SH-SY5Y (cell line): ENCODE measurements around the gene HCN2.

Experiments used
- GATA2 ChIP-seq: IDR thresholded peaks from 2 replicates; pipeline ENCODE4 v1.6.1; 2011; ENCODE audit warnings: mild to moderate bottlenecking, low read depth, low read length
- GATA3 ChIP-seq: IDR thresholded peaks from 2 replicates; pipeline ENCODE4 v1.6.1; 2011; ENCODE audit warnings: low read depth, mild to moderate bottlenecking, low read length, moderate library complexity

Gene HCN2

GRCh38 chr19:652467-653389, 63.0 kb downstream of the HCN2 start:
- TF ChIP-seq GATA2: no peak

GRCh38 chr19:653425-653824, 63.7 kb downstream of the HCN2 start:
- TF ChIP-seq GATA2 (no peak), GATA3 (no peak)

GRCh38 chr19:655691-656090, 66.0 kb downstream of the HCN2 start:
- TF ChIP-seq GATA3 (no peak), GATA2 (no peak)

GRCh38 chr19:656751-657559, 67.3 kb downstream of the HCN2 start:
- TF ChIP-seq GATA2: no peak

- no peak for TF ChIP-seq GATA3
These were observed 67.9 kb downstream of the HCN2 start for GRCh38 chr19:657611-658010.

- TF ChIP-seq GATA3: no peak
- no peak for TF ChIP-seq GATA2
These were observed 68.6 kb downstream of the HCN2 start for GRCh38 chr19:658059-658839.

GRCh38 chr19:658916-659839, 69.5 kb downstream of the HCN2 start:
- no peak for TF ChIP-seq GATA3
- TF ChIP-seq GATA2: no peak

GRCh38 chr19:660793-661426, 71.2 kb downstream of the HCN2 start:
- TF ChIP-seq GATA3 (no peak), GATA2 (no peak)

- no peak for TF ChIP-seq GATA2
- no peak for TF ChIP-seq GATA3
These were observed 71.9 kb downstream of the HCN2 start for GRCh38 chr19:661427-662196.

GRCh38 chr19:662207-662961, 72.7 kb downstream of the HCN2 start:
- TF ChIP-seq GATA2: no peak
- TF ChIP-seq GATA3: no peak

GRCh38 chr19:662962-663681, 73.4 kb downstream of the HCN2 start, which contains the start of gene RNF126:
TSS of gene RNF126 (minus strand) at chr19:663214. CDS start at chr19:663121, 93 bp downstream.
- no peak for TF ChIP-seq GATA3
- TF ChIP-seq GATA2: no peak
